ENCODE results near the gene PEDS1. TPM values are rescaled to one million over a fixed set of nuclear protein-coding genes. Genes with fewer than 3 reads are reported as not detected.
"Not testable (repeated sequence)": the region's sequence is repeated elsewhere in the genome, so short reads cannot be mapped to it uniquely, and the experiment has no call there.

PEDS1 gene
- total RNA-seq (10 to 100 TPM; 18.7 to 39.1 (median 29.2) TPM), polyA plus RNA-seq (10 to 100 TPM; 29.4 to 32.6 (median 30.2) TPM)
- long read RNA-seq, donor 1, full-length matches to known transcripts, result 15 of 15 reads
- long read RNA-seq, donor 1, partial matches to known transcripts, result 0 of 15 reads
- long read RNA-seq, donor 1, other reads (novel, unspliced or antisense), result 0 of 15 reads
- long read RNA-seq, donor 2, full-length matches to known transcripts, result 8 of 8 reads
- long read RNA-seq, donor 2, partial matches to known transcripts, result 0 of 8 reads
- long read RNA-seq, donor 2, other reads (novel, unspliced or antisense), result 0 of 8 reads
- long read RNA-seq, donor 3, full-length matches to known transcripts, result 10 of 10 reads
- long read RNA-seq, donor 3, partial matches to known transcripts, result 0 of 10 reads
- long read RNA-seq, donor 3, other reads (novel, unspliced or antisense), result 0 of 10 reads
- long read RNA-seq, donor 4, full-length matches to known transcripts, result 9 of 13 reads
- long read RNA-seq, donor 4, partial matches to known transcripts, result 0 of 13 reads
- long read RNA-seq, donor 4, other reads (novel, unspliced or antisense), result 4 of 13 reads
- long read RNA-seq, donor 5, full-length matches to known transcripts, result 38 of 47 reads
- long read RNA-seq, donor 5, partial matches to known transcripts, result 4 of 47 reads
- long read RNA-seq, donor 5, other reads (novel, unspliced or antisense), result 5 of 47 reads
- long read RNA-seq, donor 6, full-length matches to known transcripts, result 5 of 12 reads
- long read RNA-seq, donor 6, partial matches to known transcripts, result 1 of 12 reads
- long read RNA-seq, donor 6, other reads (novel, unspliced or antisense), result 6 of 12 reads
- long read RNA-seq, donor 7, full-length matches to known transcripts, result 8 of 8 reads
- long read RNA-seq, donor 7, partial matches to known transcripts, result 0 of 8 reads
- long read RNA-seq, donor 7, other reads (novel, unspliced or antisense), result 0 of 8 reads
- long read RNA-seq, donor 8, full-length matches to known transcripts, result 17 of 29 reads
- long read RNA-seq, donor 8, partial matches to known transcripts, result 12 of 29 reads
- long read RNA-seq, donor 8, other reads (novel, unspliced or antisense), result 0 of 29 reads
- long read RNA-seq, donor 9, full-length matches to known transcripts, result 5 of 5 reads
- long read RNA-seq, donor 9, partial matches to known transcripts, result 0 of 5 reads
- long read RNA-seq, donor 9, other reads (novel, unspliced or antisense), result 0 of 5 reads
- long read RNA-seq, donor 10, full-length matches to known transcripts, result 5 of 18 reads
- long read RNA-seq, donor 10, partial matches to known transcripts, result 13 of 18 reads
- long read RNA-seq, donor 10, other reads (novel, unspliced or antisense), result 0 of 18 reads

GRCh38 chr20:50153500-50154377 is at the start of gene PEDS1:
Gene PEDS1 (minus strand): TSS chr20:50153723. CDS start chr20:50153637, 86 bp downstream.
- no peaks in the 10 kb centered on the region for H3K36me3 ChIP-seq (replicated peaks in 1 of 2)
- peak within 1 kb of the TSS; percentile 39 to 96 (median 87) for H3K27ac ChIP-seq
- no peaks in the 10 kb centered on the region for H3K27me3 ChIP-seq
- DNase-seq, result peak; percentile 90 to 93 (median 92)
- H3K4me3 ChIP-seq, result peak within 1 kb of the TSS; percentile 28 to 93 (median 83)
- WGBS, 4 donors, result 2 to 7% (median 3%) methylated on average over 7 to 99 of the region's 99 CpGs
- peaks cover 24 to 36% of the 10 kb centered on the region in 2 donors for H3K4me1 ChIP-seq (replicated peaks in 1 of 2)
- no peaks in the 10 kb centered on the region for H3K9me3 ChIP-seq (replicated peaks in 1 of 3)
- TF ChIP-seq POLR2A (IDR thresholded peaks at IDR 0.05) (peak; percentile 89 to 95), CTCF (IDR thresholded peaks at IDR 0.05) (peak in 1 of 6 experiments; percentile 34)
- intact Hi-C loops (cut with DNase I), result no loop called here

GRCh38 chr20:50202677-50203076 is 49.2 kb upstream of the PEDS1 start:
- WGBS, 4 donors, result 90 to 94% (median 93%) methylated on average over 5 of the region's 5 CpGs
- no peak overlapping the region for H3K4me3 ChIP-seq

GRCh38 chr20:50201710-50202109 is 48.2 kb upstream of the PEDS1 start:
- H3K9me3 ChIP-seq (replicated peaks in 1 of 3); H3K27ac ChIP-seq; DNase-seq; H3K27me3 ChIP-seq; H3K4me3 ChIP-seq; H3K4me1 ChIP-seq (replicated peaks in 1 of 2); H3K36me3 ChIP-seq (replicated peaks in 1 of 2): not testable (repeated sequence)
- WGBS, 4 donors, result 86 to 98% (median 92%) methylated on average over 7 of the region's 7 CpGs
- intact Hi-C loops (cut with DNase I), result loop anchor here in 1 of 2 donors (10.0 kb wide), 1 partner anchor 153 kb away; no protein-coding TSS in a partner anchor

More at GRCh38 chr20:50202677-50203076, 49.2 kb upstream of the PEDS1 start:
- intact Hi-C loops (cut with DNase I), result loop anchor here in 1 of 2 donors (10.0 kb wide), 1 partner anchor 152 kb away; no protein-coding TSS in a partner anchor
- Histone ChIP-seq H3K27ac (no peak overlapping the region), H3K27me3 (no peaks in the 10 kb centered on the region), H3K4me1 (replicated peaks in 1 of 2) (no peaks in the 10 kb centered on the region), H3K9me3 (replicated peaks in 1 of 3) (no peaks in the 10 kb centered on the region), H3K36me3 (replicated peaks in 1 of 2) (no peaks in the 10 kb centered on the region)
- no peak for DNase-seq
- TF ChIP-seq CTCF (IDR thresholded peaks at IDR 0.05) (no peak), POLR2A (IDR thresholded peaks at IDR 0.05) (no peak)
